Measurements from ENCODE around the gene AGTRAP. TPM values are rescaled to one million over a fixed set of nuclear protein-coding genes. Genes with fewer than 3 reads are reported as not detected.

AGTRAP gene
- total and polyA plus RNA-seq, 2 of the 8 experiments (the other 6 are each of a cell fraction or from before 2014, with no cell fraction given), result 69.7 to 192 TPM

GRCh38 chr1:11713095-11713494 is 22.8 kb upstream of the AGTRAP start (continued):
- TF ChIP-seq CTCF (IDR thresholded peaks at IDR 0.05; ENCODE audit: control extremely low read depth in 1 of 3, insufficient read depth in 1 of 3, low read depth in 1 of 3, low read length in 3 of 3) (no peak), ASH2L (IDR thresholded peaks at IDR 0.05; ENCODE audit: low read length) (no peak), CHD1 (IDR thresholded peaks at IDR 0.05; ENCODE audit: low read depth, low read length) (no peak), RFX5 (IDR thresholded peaks at IDR 0.05; ENCODE audit: borderline replicate concordance, low read depth, low read length) (no peak)

All from H1 (cell line).